HG03025 (cell line): Measurements from ENCODE around the gene CGB8.
"Not testable (repeated sequence)": the region's sequence is repeated elsewhere in the genome, so short reads cannot be mapped to it uniquely, and the experiment has no call there.

Source experiments
- ATAC-seq: cut with Tn5 transposase; IDR thresholded peaks from one replicate; pipeline ENCODE4 v1.9.1; 2021; ENCODE audit warnings: mild to moderate bottlenecking, moderate library complexity; ENCODE audit not compliant: unreplicated experiment, low FRiP score

The CGB8 gene

GRCh38 chr19:49065905-49066512 is 17.1 kb upstream of the CGB8 start:
- ATAC-seq, result no peak

DNA sequence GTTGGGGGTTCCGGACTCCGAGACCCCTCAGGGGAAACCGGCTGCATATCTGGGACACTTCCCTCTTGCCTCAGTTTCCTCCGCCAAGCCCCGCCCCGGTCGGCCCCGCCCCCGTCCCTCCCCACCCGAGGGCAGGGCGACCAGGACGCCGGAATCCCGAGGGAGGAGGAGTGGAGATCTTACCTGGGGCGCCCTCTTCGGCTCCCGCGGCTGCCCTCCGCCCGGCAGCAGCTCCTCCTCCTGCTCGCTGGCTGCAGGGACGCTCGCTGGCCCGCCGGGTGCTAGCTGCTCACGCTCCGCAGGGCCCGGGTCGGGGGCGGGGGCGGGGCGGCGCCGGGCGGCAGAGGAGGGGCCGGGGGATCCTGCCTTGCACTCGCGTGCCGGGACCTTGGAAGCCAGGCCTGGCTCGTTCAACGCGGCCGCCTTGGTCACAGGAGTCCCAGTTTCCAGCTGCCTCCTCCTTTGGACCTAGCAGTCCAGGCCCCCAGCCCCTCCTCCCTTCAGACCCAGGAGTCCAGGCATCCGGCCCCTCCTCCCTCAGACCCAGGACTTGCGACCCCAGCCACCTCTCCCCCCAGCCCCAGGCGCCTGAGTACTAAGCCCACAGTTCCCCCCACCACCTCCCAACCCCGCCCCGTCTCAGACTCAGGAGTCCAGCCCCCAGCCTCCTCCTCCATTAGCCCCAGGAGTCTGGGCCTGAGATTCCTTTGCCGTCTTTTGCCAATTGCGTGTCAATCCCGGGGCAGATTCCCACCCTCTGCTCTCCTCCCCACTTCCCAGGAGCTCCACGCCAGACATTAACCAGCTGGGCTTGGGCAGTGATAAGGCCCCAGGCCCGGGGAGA is 16.1 kb upstream of the CGB8 start, which contains the start of gene NTF4:
NTF4 (minus strand) TSS at position 51 of the 844 bp plus-strand sequence. CDS start 2,821 bp downstream, outside the sequence.
- ATAC-seq, result no peak

DNA sequence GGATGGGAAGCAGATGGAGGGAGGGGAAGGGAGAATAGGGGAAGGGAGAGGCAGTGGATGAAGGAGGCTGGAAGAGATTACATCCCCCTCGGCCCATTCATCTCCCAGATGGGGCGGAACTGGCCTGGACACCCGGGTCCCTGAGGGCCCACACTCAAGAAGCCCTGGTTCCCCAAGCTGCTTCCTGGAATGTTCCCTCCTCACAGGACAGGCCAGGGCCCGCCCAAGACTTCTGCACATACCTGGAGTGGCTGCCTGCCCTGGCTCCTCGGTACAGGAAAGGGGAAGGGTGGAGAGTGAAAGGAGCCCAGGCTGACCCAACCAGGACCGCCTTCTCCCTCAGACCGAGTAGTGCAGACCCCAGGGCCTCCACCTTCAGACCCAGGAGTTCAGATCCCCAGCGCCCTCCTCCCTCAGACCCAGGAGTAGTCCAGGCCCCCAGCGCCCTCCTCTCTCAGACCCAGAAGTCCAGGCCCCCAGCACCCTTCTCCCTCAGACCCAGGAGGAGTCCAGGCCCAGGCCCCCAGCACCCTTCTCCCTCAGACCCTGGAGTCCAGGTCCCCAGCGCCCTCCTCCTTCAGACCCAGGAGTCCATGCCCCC is 15.2 kb upstream of the CGB8 start:
- no peak for ATAC-seq

DNA sequence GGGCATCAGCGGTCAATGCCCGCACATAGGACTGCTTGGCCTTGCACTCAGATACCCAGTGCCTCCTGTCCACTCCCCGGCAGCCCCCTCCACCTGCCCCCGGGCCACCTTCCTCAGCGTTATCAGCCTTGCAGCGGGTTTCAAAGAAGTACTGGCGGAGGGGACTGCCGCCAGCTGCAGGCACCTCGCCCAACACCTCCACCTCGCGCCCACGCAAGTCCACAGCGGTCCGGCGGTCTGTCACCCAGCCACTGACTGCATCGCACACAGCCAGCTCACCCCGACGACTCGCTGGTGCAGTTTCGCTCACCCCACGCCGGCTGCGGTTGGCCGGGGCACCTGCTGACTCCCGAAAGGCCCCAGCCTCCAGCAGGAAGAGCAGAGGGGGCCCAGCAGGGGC is 12.5 kb upstream of the CGB8 start:
- ATAC-seq, result no peak

- no peak for ATAC-seq
Observed at GRCh38 chr19:49061000-49061399, 12.1 kb upstream of the CGB8 start.

GRCh38 chr19:49059053-49059452 is 10.1 kb upstream of the CGB8 start:
- ATAC-seq, result no peak

DNA sequence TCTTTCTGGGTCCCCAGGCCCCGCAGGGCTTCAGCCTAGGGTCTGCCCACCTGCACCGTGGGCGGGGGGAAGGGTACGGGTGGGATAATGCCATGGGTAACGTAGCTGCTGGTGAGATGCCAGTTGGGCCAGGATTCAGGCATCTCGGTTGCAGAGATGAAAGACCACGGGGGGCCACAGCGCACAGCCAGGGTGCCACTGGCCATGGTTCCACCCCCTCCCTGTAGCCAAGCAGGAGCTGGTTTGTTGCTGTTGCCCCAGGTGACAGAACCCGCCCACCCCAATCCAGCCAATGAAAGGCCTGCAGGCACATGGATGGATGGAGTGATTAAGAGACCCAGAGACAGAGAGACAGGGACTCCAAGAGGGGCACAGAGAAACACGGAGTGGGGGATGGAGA is 9.7 kb upstream of the CGB8 start:
- no peak for ATAC-seq

GRCh38 chr19:49057636-49058234 is 8.8 kb upstream of the CGB8 start, which contains the start of gene CGB7:
Gene CGB7 (minus strand): TSS chr19:49057749. CDS start chr19:49055375, 2,374 bp downstream.
- ATAC-seq, result no peak

DNA sequence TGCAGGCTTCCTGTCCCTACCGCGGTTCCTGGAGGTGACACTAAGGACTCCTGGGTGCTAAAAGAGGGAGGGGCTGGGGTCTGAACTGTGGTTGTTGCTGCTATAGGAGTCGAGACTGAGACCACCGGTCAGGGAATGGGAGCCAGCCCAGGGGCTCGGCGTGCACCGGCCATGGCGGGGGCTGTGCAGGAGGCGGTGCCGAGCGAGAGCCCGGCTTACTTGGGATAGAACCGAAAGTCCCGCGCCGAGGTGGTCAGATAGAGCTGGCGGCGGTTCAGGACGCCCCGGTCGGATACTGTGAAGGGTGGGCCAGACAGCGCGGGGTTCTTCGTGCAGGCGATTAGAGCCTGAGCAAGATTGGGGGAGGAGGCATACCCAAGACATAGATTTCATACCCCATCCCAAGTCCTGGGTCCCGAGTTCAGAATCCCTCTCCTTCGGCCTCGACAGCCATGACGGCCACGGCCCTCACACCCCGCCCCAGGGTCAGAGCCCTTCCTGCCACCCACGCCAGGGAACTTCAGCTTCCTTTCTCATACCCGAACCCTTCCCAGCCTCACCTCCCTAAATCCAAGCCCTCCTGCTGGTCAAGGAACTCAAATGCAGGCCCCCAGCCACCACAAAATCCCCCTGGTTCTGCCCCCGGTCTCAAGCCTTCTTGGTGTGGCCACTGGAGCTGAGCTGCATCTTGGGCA is 8.1 kb upstream of the CGB8 start:
- ATAC-seq, result not testable (repeated sequence)

DNA sequence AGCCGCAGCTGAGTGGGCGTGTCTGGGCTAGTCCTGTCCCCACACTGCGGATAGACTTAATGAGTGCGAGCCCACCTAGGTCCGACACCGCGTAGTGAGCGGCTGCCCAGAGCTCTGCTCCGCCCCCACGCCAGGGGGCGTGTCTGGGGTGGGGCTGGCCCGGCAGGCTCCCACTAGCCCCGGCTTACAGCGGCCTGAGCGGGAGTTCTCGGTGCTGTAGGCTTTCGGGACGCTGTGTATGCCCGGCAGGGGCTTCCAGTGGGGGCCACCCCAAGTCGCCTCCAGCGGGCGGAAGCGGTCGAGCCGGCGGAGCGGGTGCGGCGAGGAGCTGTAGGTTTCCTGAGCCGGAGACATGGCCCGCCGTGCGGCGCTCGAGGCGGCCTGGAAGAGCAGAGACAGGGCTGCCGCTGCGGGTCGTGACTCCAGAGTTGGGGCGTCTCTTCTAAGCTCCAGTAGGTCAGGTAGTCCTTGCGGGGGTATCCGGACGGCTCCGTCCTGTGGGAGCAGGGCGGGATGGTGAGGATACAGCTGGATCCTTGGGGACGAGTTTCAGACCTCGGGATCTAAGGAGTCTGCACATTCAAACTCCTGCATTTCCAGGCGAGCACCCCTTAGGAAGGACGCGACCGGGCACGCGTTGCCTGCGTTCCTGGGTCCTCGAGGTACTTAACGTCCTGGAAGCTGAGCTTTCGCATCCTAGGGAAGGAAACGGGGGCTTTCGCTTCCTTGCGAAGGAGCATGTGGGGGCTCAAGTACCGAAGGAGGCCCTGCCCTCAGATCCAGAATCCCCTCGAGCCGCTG is 7.4 kb upstream of the CGB8 start:
- no peak for ATAC-seq

GRCh38 chr19:49050376-49051033 is 1.6 kb upstream of the CGB8 start:
- not testable (repeated sequence) for ATAC-seq

DNA sequence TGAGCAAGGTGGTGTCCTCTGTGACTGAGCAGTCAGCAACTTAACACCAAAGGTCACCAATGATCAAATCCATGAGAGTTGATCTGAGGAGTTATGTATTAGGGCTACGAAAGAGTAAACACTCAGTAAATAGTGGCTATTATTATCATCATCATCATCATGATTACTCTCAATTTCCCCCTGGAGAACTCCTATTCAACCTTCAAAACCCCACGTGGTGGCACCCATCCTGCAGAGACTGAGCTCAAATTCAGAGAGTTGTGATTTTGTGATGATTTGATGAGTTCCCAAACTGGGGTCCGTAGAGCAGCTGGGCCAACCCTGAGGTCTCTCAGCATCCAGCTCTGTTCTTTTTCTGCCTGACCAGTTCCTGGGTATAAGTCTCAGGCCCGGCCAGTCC is 923 bp upstream of the CGB8 start:
- not testable (repeated sequence) for ATAC-seq

DNA sequence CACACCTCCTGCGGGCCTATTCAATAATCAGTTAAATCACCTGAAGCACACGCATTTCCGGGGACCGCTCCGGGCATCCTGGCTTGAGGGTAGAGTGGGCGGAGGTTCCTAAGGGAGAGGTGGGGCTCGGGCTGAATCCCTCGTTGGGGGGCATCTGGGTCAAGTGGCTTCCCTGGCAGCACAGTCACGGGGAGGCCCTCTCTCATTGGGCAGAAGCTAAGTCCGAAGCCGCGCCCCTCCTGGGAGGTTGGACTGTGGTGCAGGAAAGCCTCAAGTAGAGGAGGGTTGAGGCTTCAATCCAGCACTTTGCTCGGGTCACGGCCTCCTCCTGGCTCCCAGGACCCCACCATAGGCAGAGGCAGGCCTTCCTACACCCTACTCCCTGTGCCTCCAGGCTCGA is 5.4 kb downstream of the CGB8 start, which contains the start of gene CGB5:
CGB5 (plus strand) TSS at position 301 of the 400 bp plus-strand sequence. CDS start 362 bp downstream, outside the sequence.
- ATAC-seq, result not testable (repeated sequence)

DNA sequence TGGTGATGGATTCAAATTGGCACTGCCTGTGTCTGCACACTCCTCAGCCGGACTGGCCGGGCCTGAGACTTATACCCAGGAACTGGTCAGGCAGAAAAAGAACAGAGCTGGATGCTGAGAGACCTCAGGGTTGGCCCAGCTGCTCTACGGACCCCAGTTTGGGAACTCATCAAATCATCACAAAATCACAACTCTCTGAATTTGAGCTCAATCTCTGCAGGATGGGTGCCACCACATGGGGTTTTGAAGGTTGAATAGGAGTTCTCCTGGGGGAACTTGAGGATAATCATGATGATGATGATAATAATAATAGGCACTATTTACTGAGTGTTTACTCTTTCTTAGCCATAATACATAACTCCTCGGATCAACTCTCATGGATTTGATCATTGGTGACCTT is 6.2 kb downstream of the CGB8 start:
- not testable (repeated sequence) for ATAC-seq

GRCh38 chr19:49042177-49042576 is 6.7 kb downstream of the CGB8 start:
- ATAC-seq, result no peak

DNA sequence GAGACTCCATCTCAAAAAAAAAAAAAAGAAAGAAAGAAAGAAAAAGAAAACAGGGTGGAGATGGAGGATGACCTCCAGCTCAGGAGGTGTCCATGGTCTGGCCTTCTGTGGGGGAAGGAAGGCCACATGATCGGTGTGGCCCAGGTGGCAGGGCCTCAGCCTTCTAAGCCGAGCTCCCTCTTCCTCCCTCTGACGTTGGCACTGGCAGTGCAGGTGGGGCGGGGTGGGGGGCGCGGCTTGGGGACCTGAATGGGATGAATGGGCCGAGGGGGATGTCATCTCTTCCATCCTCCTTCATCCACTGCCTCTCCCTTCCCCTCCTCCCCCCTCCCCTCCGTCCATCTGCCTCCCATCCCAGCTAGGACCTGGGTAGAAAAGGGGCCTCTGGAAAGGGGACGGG is 9.2 kb downstream of the CGB8 start:
- ATAC-seq, result not testable (repeated sequence)

DNA sequence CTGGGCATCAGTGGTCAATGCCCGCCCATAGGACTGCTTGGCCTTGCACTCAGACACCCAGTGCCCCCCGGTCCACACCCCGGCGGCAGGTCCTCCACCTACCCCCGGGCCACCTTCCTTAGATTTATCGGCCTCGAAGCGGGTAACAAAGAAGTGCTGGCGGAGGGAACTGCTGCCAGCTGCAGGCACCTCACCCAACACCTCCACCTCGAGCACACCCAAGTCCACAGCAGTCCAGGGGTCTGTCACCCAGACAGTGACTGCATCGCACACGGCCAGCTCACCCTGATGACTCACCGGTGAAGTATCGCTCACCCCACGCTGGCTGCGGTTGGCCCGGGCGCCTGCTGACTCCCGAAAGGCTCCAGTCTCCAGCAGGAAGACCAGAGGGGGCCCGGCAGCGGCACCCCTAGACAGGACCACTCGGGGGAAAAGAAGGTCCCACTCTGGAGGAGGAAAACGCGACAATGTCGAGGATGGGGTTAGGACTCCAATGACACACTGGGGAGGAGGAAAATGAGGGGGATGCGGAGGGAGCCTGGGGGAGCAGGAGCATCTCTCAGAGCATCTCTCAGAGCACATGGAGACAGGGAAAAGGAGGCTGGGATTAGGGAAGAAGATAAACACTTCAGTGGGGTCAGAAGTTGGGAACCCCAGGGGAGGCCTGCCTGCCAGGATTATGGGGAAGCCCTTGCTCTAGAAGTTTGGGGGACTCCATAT is 10.2 kb downstream of the CGB8 start:
- not testable (repeated sequence) for ATAC-seq

DNA sequence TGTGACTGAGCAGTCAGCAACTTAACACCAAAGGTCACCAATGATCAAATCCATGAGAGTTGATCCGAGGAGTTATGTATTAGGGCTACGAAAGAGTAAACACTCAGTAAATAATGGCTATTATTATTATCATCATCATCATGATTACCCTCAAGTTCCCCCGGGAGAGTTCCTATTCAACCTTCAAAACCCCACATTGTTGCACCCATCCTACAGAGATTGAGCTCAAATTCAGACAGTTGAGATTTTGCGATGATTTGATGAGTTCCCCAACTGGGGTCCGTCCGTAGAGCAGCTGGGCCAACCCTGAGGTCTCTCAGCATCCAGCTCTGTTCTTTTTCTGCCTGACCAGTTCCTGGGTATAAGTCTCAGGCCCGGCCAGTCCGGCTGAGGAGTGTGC is 10.8 kb downstream of the CGB8 start:
- ATAC-seq, result not testable (repeated sequence)
